ENCODE results near the gene GGTA1. TPM values are rescaled to one million over a fixed set of nuclear protein-coding genes. Genes with fewer than 3 reads are reported as not detected.
A peak's percentile ranks its signal among the peaks of the same experiment; 100 is the strongest.
"Not testable (repeated sequence)": the region's sequence is repeated elsewhere in the genome, so short reads cannot be mapped to it uniquely, and the experiment has no call there.

Gene GGTA1
- total RNA-seq, 1 donor from 2014 or later, result 0.16 TPM

- H3K27me3 Mint-ChIP-seq (ENCODE audit: insufficient read depth); H3K36me3 Mint-ChIP-seq (ENCODE audit: low read depth); H3K27ac Mint-ChIP-seq; H3K9me3 Mint-ChIP-seq; DNase-seq (ENCODE audit: low spot score); H3K4me3 Mint-ChIP-seq; intact Hi-C loops (cut with micrococcal nuclease); H3K4me1 Mint-ChIP-seq (ENCODE audit: low read depth): not testable (repeated sequence)
These were observed 20.0 kb upstream of the GGTA1 start for GRCh38 chr9:121519688-121520087.

- no peak overlapping the region for H3K27ac Mint-ChIP-seq
These were observed 19.0 kb upstream of the GGTA1 start for GRCh38 chr9:121518634-121519033.

GRCh38 chr9:121513166-121513565 lies 13.5 kb upstream of the GGTA1 start:
- H3K36me3 Mint-ChIP-seq (ENCODE audit: low read depth); H3K4me1 Mint-ChIP-seq (ENCODE audit: low read depth); DNase-seq (ENCODE audit: low spot score); H3K4me3 Mint-ChIP-seq; H3K27me3 Mint-ChIP-seq (ENCODE audit: insufficient read depth); H3K9me3 Mint-ChIP-seq; H3K27ac Mint-ChIP-seq; intact Hi-C loops (cut with micrococcal nuclease): not testable (repeated sequence)

More at GRCh38 chr9:121518634-121519033, 19.0 kb upstream of the GGTA1 start:
- Mint-ChIP-seq H3K27me3 (ENCODE audit: insufficient read depth) (no peaks in the 10 kb centered on the region), H3K4me3 (no peak overlapping the region), H3K4me1 (ENCODE audit: low read depth) (no peaks in the 10 kb centered on the region), H3K9me3 (peaks cover 3% of the 10 kb centered on the region), H3K36me3 (ENCODE audit: low read depth) (peaks cover 2% of the 10 kb centered on the region)
- intact Hi-C loops (cut with micrococcal nuclease), result no loop called here
- no peak for DNase-seq (ENCODE audit: low spot score)

DNA sequence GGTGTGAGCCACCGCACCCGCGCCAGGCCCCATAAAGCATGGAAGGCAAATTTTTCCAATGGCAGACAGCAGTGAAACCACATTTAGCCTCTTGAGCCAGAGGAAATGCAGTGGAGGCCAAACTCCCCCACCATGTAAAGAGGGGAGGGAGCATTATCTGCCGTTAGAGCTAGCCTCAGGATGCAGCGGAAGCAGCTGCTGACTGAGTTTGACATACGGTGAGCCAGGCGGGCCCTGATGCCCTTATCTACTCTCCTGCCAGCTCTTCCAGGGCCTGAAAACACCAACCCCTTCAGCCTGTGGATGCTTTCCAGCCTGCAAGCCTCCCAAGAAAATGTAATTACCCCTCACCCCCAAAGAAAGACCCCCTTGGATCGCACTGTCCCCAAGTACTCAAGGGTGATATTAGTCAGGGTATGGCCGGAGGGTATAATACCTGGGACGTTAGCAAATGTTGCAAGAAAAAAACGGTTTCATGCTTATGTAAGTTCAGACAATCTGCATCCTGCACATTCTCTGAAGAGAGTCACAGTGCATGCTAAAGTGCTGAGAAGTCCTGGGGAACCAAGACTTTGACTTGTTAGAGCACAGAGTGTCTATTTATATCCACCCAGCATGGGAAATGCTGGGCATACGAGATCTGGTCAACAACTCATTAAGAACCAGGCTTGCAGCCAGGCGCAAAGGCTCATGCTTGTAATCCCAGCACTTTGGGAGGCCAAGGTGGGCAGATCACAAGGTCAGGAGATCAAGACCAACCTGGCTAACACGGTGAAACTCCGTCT lies 11.3 kb upstream of the GGTA1 start:
- H3K27me3 Mint-ChIP-seq (ENCODE audit: insufficient read depth), result peaks cover 10% of the 10 kb centered on the region
- no peak overlapping the region for H3K4me3 Mint-ChIP-seq
- intact Hi-C loops (cut with micrococcal nuclease), result no loop called here
- no peaks in the 10 kb centered on the region for H3K4me1 Mint-ChIP-seq (ENCODE audit: low read depth)
- H3K36me3 Mint-ChIP-seq (ENCODE audit: low read depth), result no peaks in the 10 kb centered on the region
- H3K9me3 Mint-ChIP-seq, result no peaks in the 10 kb centered on the region
- no peak for DNase-seq (ENCODE audit: low spot score)
- no peak overlapping the region for H3K27ac Mint-ChIP-seq

DNA sequence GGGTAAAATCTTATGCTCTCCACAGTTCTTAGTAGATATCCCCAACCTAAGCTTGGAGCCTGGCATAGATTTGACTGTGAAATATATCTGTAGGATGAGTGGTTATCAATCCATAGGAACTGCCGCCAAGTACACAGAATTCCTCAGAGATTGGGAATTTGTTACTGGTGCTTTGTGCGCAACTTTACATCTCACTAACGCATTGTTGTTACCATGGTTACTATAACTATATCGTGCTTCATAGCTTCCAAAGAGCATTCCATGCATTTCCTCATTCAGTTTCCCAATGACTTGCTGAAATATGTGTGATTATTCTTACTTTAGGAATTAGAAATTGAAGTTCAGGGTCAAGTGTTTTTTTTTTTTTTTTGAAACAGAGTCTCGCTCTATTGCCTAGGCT lies 9.5 kb upstream of the GGTA1 start:
- DNase-seq (ENCODE audit: low spot score), result no peak

DNA sequence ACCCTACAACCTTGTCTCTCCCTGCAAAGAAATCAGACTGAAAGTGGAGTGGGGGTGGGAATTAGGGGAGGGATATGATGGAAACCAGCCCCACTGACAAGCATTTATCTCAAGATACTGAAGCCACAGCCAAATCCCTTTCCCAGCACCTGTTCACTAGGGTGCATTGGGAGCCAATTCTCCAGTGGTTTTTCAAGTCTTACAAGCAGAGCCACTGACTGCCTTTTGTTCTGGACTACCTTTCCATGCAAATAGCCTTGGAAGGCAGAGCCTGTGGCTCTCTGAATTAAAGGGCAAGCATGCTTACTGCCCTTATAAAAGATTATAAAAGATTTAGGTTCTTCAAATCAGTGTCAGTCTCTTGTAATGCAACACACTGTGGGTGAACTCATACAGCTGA lies 8.8 kb upstream of the GGTA1 start:
- Mint-ChIP-seq H3K36me3 (ENCODE audit: low read depth) (no peaks in the 10 kb centered on the region), H3K9me3 (no peaks in the 10 kb centered on the region), H3K4me3 (no peak overlapping the region), H3K27me3 (ENCODE audit: insufficient read depth) (peaks cover 13% of the 10 kb centered on the region), H3K27ac (no peak overlapping the region), H3K4me1 (ENCODE audit: low read depth) (peaks cover under 1% of the 10 kb centered on the region)
- no peak for DNase-seq (ENCODE audit: low spot score)
- intact Hi-C loops (cut with micrococcal nuclease), result no loop called here

More for the DNA sequence above, 9.5 kb upstream of the GGTA1 start:
- Mint-ChIP-seq H3K27ac (no peak overlapping the region), H3K27me3 (ENCODE audit: insufficient read depth) (peaks cover 11% of the 10 kb centered on the region), H3K36me3 (ENCODE audit: low read depth) (no peaks in the 10 kb centered on the region), H3K9me3 (no peaks in the 10 kb centered on the region), H3K4me3 (no peak overlapping the region), H3K4me1 (ENCODE audit: low read depth) (no peaks in the 10 kb centered on the region)
- intact Hi-C loops (cut with micrococcal nuclease), result no loop called here

- peaks cover 5% of the 10 kb centered on the region for H3K4me1 Mint-ChIP-seq (ENCODE audit: low read depth)
- peaks cover 23% of the 10 kb centered on the region for H3K27me3 Mint-ChIP-seq (ENCODE audit: insufficient read depth)
- intact Hi-C loops (cut with micrococcal nuclease), result no loop called here
- no peak overlapping the region for H3K27ac Mint-ChIP-seq
- no peaks in the 10 kb centered on the region for H3K36me3 Mint-ChIP-seq (ENCODE audit: low read depth)
- no peak overlapping the region for H3K4me3 Mint-ChIP-seq
- DNase-seq (ENCODE audit: low spot score), result no peak
- H3K9me3 Mint-ChIP-seq, result no peaks in the 10 kb centered on the region
These were observed 6.5 kb upstream of the GGTA1 start for GRCh38 chr9:121505903-121506735.

- no peak for DNase-seq (ENCODE audit: low spot score)
- Mint-ChIP-seq H3K36me3 (ENCODE audit: low read depth) (no peaks in the 10 kb centered on the region), H3K9me3 (no peaks in the 10 kb centered on the region), H3K4me1 (ENCODE audit: low read depth) (peaks cover 13% of the 10 kb centered on the region), H3K27me3 (ENCODE audit: insufficient read depth) (peaks cover 46% of the 10 kb centered on the region), H3K27ac (no peak overlapping the region), H3K4me3 (no peak overlapping the region)
- intact Hi-C loops (cut with micrococcal nuclease), result no loop called here
These were observed 3.8 kb upstream of the GGTA1 start for GRCh38 chr9:121503444-121503843.

- no peaks in the 10 kb centered on the region for H3K36me3 Mint-ChIP-seq (ENCODE audit: low read depth)
- H3K27me3 Mint-ChIP-seq (ENCODE audit: insufficient read depth), result peaks cover 64% of the 10 kb centered on the region
- H3K4me3 Mint-ChIP-seq, result peak overlapping the region; percentile 59
- DNase-seq (ENCODE audit: low spot score), result no peak
- intact Hi-C loops (cut with micrococcal nuclease), result no loop called here
- H3K4me1 Mint-ChIP-seq (ENCODE audit: low read depth), result peaks cover 22% of the 10 kb centered on the region
- peaks cover 10% of the 10 kb centered on the region for H3K9me3 Mint-ChIP-seq
- H3K27ac Mint-ChIP-seq, result no peak overlapping the region
These were observed 478 bp upstream of the GGTA1 start for GRCh38 chr9:121500165-121500478.

GRCh38 chr9:121499177-121499426 lies 542 bp downstream of the GGTA1 start:
- Mint-ChIP-seq H3K27ac (peak overlapping the region; percentile 29), H3K27me3 (ENCODE audit: insufficient read depth) (peaks cover 64% of the 10 kb centered on the region), H3K9me3 (peaks cover 10% of the 10 kb centered on the region), H3K36me3 (ENCODE audit: low read depth) (no peaks in the 10 kb centered on the region), H3K4me1 (ENCODE audit: low read depth) (peaks cover 22% of the 10 kb centered on the region), H3K4me3 (peak overlapping the region; percentile 75)
- DNase-seq (ENCODE audit: low spot score), result no peak
- intact Hi-C loops (cut with micrococcal nuclease), result no loop called here

DNA sequence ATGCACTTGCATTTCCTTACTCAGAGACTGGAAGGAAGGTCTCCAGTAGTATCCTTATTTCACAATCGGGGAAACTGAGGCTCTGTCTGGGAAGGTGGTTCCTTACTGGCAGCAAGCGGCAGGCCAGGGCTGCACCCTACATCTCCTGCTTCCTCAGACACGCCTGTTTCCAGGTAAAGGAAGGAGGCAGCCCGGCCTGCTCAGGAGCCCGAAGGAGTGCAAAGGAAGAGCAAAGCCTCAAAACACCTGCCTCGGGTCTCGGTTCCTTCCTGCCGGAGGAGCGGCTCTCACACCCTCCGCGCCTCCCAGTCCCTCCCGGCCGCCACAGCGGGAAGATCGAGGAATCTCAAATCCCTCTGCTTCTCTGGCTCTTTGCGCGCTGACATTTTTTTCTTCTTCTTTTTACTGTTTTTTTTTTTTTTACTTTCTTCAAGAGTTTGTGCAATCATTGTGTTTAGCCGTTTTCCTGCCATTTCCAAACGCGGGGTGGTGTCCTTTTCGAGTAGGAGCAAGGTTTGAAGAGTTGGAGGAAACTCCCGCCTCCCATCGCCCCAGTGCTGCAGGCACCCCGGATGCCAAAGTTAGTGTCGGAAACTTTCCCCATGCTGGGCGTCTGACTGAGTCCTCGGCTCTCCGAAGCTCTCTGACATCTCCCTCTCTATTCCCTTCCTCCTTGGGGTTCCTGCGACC lies 1.0 kb downstream of the GGTA1 start:
- Mint-ChIP-seq H3K9me3 (peaks cover 10% of the 10 kb centered on the region), H3K4me1 (ENCODE audit: low read depth) (peaks cover 22% of the 10 kb centered on the region), H3K27ac (peak overlapping the region; percentile 29), H3K36me3 (ENCODE audit: low read depth) (no peaks in the 10 kb centered on the region), H3K4me3 (peak overlapping the region; percentile 75), H3K27me3 (ENCODE audit: insufficient read depth) (peaks cover 63% of the 10 kb centered on the region)
- intact Hi-C loops (cut with micrococcal nuclease), result loop anchor here (1.0 kb wide), 3 partner anchors 35 to 178 kb away; no protein-coding TSS in a partner anchor
- no peak for DNase-seq (ENCODE audit: low spot score)

- intact Hi-C loops (cut with micrococcal nuclease), result loop anchor here (1.0 kb wide), 3 partner anchors 35 to 178 kb away; no protein-coding TSS in a partner anchor
- H3K27ac Mint-ChIP-seq, result no peak overlapping the region
- no peaks in the 10 kb centered on the region for H3K36me3 Mint-ChIP-seq (ENCODE audit: low read depth)
- DNase-seq (ENCODE audit: low spot score), result peak; percentile 31
- H3K4me1 Mint-ChIP-seq (ENCODE audit: low read depth), result peaks cover 18% of the 10 kb centered on the region
- H3K4me3 Mint-ChIP-seq, result peak overlapping the region; percentile 75
- H3K27me3 Mint-ChIP-seq (ENCODE audit: insufficient read depth), result peaks cover 61% of the 10 kb centered on the region
- peaks cover 10% of the 10 kb centered on the region for H3K9me3 Mint-ChIP-seq
These were observed 1.5 kb downstream of the GGTA1 start for GRCh38 chr9:121498150-121498486.

DNA sequence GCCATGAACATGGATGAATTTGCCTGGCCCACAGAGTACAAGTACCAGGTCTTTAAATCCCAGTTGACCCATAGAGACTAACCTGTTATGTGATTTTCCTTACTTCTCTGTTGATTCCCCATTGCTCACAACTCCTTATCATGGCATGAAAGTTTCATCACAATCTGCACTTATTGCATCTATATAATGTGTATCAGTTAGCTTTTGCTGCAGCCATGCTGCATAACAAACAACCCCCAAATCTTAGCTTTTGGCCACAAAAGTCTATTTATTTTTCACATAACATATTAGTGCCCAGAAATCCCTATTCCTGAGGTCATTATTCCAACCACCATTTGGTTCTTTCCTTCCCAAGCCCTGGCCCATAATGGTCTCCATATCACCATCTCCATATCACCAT lies 3.7 kb downstream of the GGTA1 start:
- Mint-ChIP-seq H3K4me3 (no peak overlapping the region), H3K36me3 (ENCODE audit: low read depth) (no peaks in the 10 kb centered on the region), H3K9me3 (peaks cover 10% of the 10 kb centered on the region), H3K27me3 (ENCODE audit: insufficient read depth) (peaks cover 46% of the 10 kb centered on the region), H3K27ac (no peak overlapping the region), H3K4me1 (ENCODE audit: low read depth) (peaks cover 17% of the 10 kb centered on the region)
- no peak for DNase-seq (ENCODE audit: low spot score)
- intact Hi-C loops (cut with micrococcal nuclease), result no loop called here
